GM23338 (cell line): ENCODE measurements around the gene SELENOH. TPM values are rescaled to one million over a fixed set of nuclear protein-coding genes. Genes with fewer than 3 reads are reported as not detected.

Experiments used
- ATAC-seq: fragments of 200-7000 bp; cut with Tn5 transposase; 3 replicates; pipeline ENCODE4 v1.9.1; 2020
- DNase-seq: peaks from one replicate; pipeline ENCODE4 v3.0.0-alpha.2; 2015; ENCODE audit warnings: low spot score
- H2AFZ ChIP-seq: fragments of 200-600 bp; sonication (generic); 2 replicates; pipeline ENCODE4 v1.8.0; 2016; ENCODE audit warnings: antibody characterized with exemption, mild to moderate bottlenecking, moderate library complexity
- H3F3A ChIP-seq: fragments of 200-600 bp; sonication (generic); replicated peaks from 2 replicates; pipeline ENCODE4 v1.8.0; 2017; ENCODE audit warnings: antibody characterized with exemption, mixed run types, low read depth
- H3K27ac ChIP-seq: fragments of 200-600 bp; sonication (generic); 2 replicates; pipeline ENCODE4 v1.6.1; 2016; ENCODE audit warnings: low read depth
- H3K27me3 ChIP-seq: fragments of 200-600 bp; sonication (generic); 2 replicates; pipeline ENCODE4 v1.8.0; 2016; ENCODE audit warnings: mild to moderate bottlenecking, mixed run types, moderate library complexity; ENCODE audit not compliant: insufficient read depth
- H3K36me3 ChIP-seq: fragments of 200-600 bp; sonication (generic); 2 replicates; pipeline ENCODE4 v1.8.0; 2016; ENCODE audit warnings: mild to moderate bottlenecking; ENCODE audit not compliant: insufficient read depth
- H3K4me1 ChIP-seq: fragments of 200-600 bp; sonication (generic); 2 replicates; pipeline ENCODE4 v1.8.0; 2016; ENCODE audit warnings: mild to moderate bottlenecking, moderate library complexity; ENCODE audit not compliant: insufficient read depth
- H3K4me2 ChIP-seq: fragments of 200-600 bp; sonication (generic); 2 replicates; pipeline ENCODE4 v1.7.1; 2017; ENCODE audit warnings: mixed run types
- H3K4me3 ChIP-seq: fragments of 200-600 bp; sonication (generic); 2 replicates; pipeline ENCODE4 v1.6.1; 2016; ENCODE audit warnings: mixed run types
- H3K79me2 ChIP-seq: fragments of 200-600 bp; sonication (generic); replicated peaks from 2 replicates; pipeline ENCODE4 v1.8.0; 2017; ENCODE audit warnings: mild to moderate bottlenecking; ENCODE audit not compliant: insufficient read depth
- H3K9me2 ChIP-seq: fragments of 200-600 bp; sonication (generic); 2 replicates; pipeline ENCODE4 v1.8.0; 2017; ENCODE audit not compliant: insufficient read depth
- H4K20me1 ChIP-seq: fragments of 200-600 bp; sonication (generic); replicated peaks from 2 replicates; pipeline ENCODE4 v1.8.0; 2017; ENCODE audit warnings: mild to moderate bottlenecking; ENCODE audit not compliant: insufficient read depth
- H3K27ac Mint-ChIP-seq: 2 replicates; pipeline ENCODE4 v1.8.0; 2020; ENCODE audit warnings: inconsistent platforms, mild to moderate bottlenecking, moderate library complexity, mixed read lengths
- H3K27me3 Mint-ChIP-seq: 3 replicates; pipeline ENCODE4 v1.8.0; 2022; ENCODE audit warnings: low read depth, mild to moderate bottlenecking, moderate library complexity, mixed read lengths, inconsistent platforms; ENCODE audit not compliant: insufficient read depth, poor library complexity
- H3K36me3 Mint-ChIP-seq: 3 replicates; pipeline ENCODE4 v1.8.0; 2021; ENCODE audit warnings: low read depth, mild to moderate bottlenecking, inconsistent platforms, moderate library complexity, mixed read lengths
- H3K4me1 Mint-ChIP-seq: 3 replicates; pipeline ENCODE4 v1.8.0; 2020; ENCODE audit warnings: mild to moderate bottlenecking, inconsistent platforms, mixed read lengths
- H3K4me3 Mint-ChIP-seq: 3 replicates; pipeline ENCODE4 v1.8.0; 2021; ENCODE audit warnings: moderate library complexity, mild to moderate bottlenecking, inconsistent platforms, mixed read lengths
- H3K9me3 Mint-ChIP-seq: 3 replicates; pipeline ENCODE4 v1.8.0; 2020; ENCODE audit warnings: moderate library complexity, mild to moderate bottlenecking, inconsistent platforms, mixed read lengths
- CREB1 ChIP-seq: fragments of 250-450 bp; sonication (Bioruptor Pico); IDR thresholded peaks from 2 replicates; pipeline ENCODE4 v1.5.0; 2020; ENCODE audit warnings: low read depth, mild to moderate bottlenecking, moderate library complexity
- JUNB ChIP-seq: IDR thresholded peaks from one replicate; pipeline ENCODE4 v1.6.1; 2016; ENCODE audit warnings: antibody characterized with exemption; ENCODE audit not compliant: unreplicated experiment
- NANOG ChIP-seq: IDR thresholded peaks from 2 replicates; pipeline ENCODE4 v1.6.1; 2016; ENCODE audit warnings: antibody characterized with exemption, borderline replicate concordance
- POLR2AphosphoS5 ChIP-seq: IDR thresholded peaks from 2 replicates; pipeline ENCODE4 v1.6.1; 2016; ENCODE audit warnings: antibody characterized with exemption, low read depth
- STAT1 ChIP-seq: IDR thresholded peaks from one replicate; pipeline ENCODE4 v1.6.1; 2016; ENCODE audit warnings: antibody characterized with exemption; ENCODE audit not compliant: unreplicated experiment
- ZNF114 ChIP-seq: fragments of 250-450 bp; sonication (Bioruptor Pico); IDR thresholded peaks from 2 replicates; pipeline ENCODE4 v1.5.0; 2020; ENCODE audit warnings: mild to moderate bottlenecking, moderate library complexity
- ZNF331 ChIP-seq: fragments of 250-450 bp; sonication (Bioruptor Pico); IDR thresholded peaks from 2 replicates; pipeline ENCODE4 v1.5.0; 2020; ENCODE audit warnings: low read depth, mild to moderate bottlenecking, moderate library complexity
- polyA plus RNA-seq: library from polyadenylated mRNA; unstranded; fragments of >200 nt; fragmentation: Nextera tagmentation; extraction: Ambion mirVana; gene quantifications from 2 replicates; pipeline ENCODE4 v1.2.1, GENCODE V29; 2016
- total RNA-seq: library from RNA; depleted of rRNA; stranded (reverse); fragments of >200 nt; shearing (Covaris generic); gene quantifications from 2 replicates; pipeline ENCODE4 v1.2.3, GENCODE V29; 2014
- TF ChIP-seq, protein P1 (sequence below): fragments of 250-450 bp; sonication (Bioruptor Pico); IDR thresholded peaks from 2 replicates; pipeline ENCODE4 v1.5.0; 2020; ENCODE audit warnings: mild to moderate bottlenecking, moderate library complexity

The SELENOH gene
- total and polyA plus RNA-seq, 2 experiments from 2014 or later = 282 to 379 TPM

DNA sequence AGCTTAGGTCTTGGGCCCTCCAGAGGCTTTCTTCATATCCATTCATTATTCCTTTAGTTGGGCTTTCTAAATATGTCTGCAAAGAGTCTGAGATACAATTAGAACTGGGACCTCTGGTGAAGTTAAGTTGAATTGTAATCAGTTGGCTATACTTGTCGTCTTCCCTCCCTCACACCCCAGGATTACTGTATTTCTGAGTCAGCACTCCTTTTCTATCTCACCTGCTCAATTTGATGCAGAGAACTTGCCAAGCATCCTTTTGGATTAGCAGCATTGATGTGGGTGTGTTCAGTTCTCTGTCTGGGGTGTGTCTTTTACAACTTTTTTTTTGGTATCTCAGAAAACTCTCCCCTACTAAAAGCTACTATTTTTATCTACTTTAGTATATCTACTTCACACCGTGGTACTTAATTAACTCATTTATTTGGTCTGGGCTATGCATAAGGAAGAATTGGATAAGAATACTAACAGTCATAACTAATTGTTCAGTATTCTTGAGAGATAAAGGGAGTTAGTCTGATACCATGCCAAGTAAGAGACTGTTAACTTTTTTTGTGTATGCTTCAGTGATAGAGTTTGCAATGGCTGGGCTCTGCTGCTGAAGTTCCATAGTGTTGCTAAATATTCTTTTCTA is 35.4 kb downstream of the SELENOH start:
- H3K36me3 Mint-ChIP-seq = peaks cover under 1% of the 10 kb centered on the region; the same call in 1 of the 3 replicates
- peak overlapping the region; percentile 11; the same call in 1 of the 3 replicates for H3K4me3 Mint-ChIP-seq
- peaks cover 51% of the 10 kb centered on the region for H3K4me1 ChIP-seq
- H3K27ac Mint-ChIP-seq = peak overlapping the region; percentile 99
- H3K27ac ChIP-seq = peak overlapping the region; percentile 98
- H2AFZ ChIP-seq = no peak overlapping the region
- H3K9me3 Mint-ChIP-seq = no peaks in the 10 kb centered on the region
- peaks cover 89% of the 10 kb centered on the region for H3K79me2 ChIP-seq
- H3K4me3 ChIP-seq = no peak overlapping the region
- H4K20me1 ChIP-seq = peaks cover 7% of the 10 kb centered on the region
- ATAC-seq (no peak), DNase-seq (no peak)
- no peaks in the 10 kb centered on the region for H3K27me3 ChIP-seq
- H3K9me2 ChIP-seq = no peaks in the 10 kb centered on the region
- H3K4me2 ChIP-seq = peak overlapping the region; percentile 64
- no peaks in the 10 kb centered on the region for H3K36me3 ChIP-seq
- TF ChIP-seq ZNF114 (CRISPR knock-in tag) (no peak), ZNF331 (no peak), CREB1 (CRISPR knock-in tag) (no peak), JUNB (no peak), NANOG (no peak)
- TF ChIP-seq, protein P1, sequence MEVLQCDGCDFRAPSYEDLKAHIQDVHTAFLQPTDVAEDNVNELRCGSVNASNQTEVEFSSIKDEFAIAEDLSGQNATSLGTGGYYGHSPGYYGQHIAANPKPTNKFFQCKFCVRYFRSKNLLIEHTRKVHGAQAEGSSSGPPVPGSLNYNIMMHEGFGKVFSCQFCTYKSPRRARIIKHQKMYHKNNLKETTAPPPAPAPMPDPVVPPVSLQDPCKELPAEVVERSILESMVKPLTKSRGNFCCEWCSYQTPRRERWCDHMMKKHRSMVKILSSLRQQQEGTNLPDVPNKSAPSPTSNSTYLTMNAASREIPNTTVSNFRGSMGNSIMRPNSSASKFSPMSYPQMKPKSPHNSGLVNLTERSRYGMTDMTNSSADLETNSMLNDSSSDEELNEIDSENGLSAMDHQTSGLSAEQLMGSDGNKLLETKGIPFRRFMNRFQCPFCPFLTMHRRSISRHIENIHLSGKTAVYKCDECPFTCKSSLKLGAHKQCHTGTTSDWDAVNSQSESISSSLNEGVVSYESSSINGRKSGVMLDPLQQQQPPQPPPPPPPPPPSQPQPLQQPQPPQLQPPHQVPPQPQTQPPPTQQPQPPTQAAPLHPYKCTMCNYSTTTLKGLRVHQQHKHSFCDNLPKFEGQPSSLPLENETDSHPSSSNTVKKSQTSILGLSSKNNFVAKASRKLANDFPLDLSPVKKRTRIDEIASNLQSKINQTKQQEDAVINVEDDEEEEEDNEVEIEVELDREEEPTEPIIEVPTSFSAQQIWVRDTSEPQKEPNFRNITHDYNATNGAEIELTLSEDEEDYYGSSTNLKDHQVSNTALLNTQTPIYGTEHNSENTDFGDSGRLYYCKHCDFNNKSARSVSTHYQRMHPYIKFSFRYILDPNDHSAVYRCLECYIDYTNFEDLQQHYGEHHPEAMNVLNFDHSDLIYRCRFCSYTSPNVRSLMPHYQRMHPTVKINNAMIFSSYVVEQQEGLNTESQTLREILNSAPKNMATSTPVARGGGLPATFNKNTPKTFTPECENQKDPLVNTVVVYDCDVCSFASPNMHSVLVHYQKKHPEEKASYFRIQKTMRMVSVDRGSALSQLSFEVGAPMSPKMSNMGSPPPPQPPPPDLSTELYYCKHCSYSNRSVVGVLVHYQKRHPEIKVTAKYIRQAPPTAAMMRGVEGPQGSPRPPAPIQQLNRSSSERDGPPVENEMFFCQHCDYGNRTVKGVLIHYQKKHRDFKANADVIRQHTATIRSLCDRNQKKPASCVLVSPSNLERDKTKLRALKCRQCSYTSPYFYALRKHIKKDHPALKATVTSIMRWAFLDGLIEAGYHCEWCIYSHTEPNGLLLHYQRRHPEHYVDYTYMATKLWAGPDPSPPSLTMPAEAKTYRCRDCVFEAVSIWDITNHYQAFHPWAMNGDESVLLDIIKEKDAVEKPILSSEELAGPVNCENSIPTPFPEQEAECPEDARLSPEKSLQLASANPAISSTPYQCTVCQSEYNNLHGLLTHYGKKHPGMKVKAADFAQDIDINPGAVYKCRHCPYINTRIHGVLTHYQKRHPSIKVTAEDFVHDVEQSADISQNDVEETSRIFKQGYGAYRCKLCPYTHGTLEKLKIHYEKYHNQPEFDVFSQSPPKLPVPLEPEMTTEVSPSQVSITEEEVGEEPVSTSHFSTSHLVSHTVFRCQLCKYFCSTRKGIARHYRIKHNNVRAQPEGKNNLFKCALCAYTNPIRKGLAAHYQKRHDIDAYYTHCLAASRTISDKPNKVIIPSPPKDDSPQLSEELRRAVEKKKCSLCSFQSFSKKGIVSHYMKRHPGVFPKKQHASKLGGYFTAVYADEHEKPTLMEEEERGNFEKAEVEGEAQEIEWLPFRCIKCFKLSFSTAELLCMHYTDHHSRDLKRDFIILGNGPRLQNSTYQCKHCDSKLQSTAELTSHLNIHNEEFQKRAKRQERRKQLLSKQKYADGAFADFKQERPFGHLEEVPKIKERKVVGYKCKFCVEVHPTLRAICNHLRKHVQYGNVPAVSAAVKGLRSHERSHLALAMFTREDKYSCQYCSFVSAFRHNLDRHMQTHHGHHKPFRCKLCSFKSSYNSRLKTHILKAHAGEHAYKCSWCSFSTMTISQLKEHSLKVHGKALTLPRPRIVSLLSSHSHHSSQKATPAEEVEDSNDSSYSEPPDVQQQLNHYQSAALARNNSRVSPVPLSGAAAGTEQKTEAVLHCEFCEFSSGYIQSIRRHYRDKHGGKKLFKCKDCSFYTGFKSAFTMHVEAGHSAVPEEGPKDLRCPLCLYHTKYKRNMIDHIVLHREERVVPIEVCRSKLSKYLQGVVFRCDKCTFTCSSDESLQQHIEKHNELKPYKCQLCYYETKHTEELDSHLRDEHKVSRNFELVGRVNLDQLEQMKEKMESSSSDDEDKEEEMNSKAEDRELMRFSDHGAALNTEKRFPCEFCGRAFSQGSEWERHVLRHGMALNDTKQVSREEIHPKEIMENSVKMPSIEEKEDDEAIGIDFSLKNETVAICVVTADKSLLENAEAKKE (CRISPR knock-in tag) = no peak
- H3F3A ChIP-seq = no peaks in the 10 kb centered on the region; the same call in 1 of the 2 replicates
- H3K27me3 Mint-ChIP-seq = peaks cover 10% of the 10 kb centered on the region
- H3K4me1 Mint-ChIP-seq = peaks cover 83% of the 10 kb centered on the region

DNA sequence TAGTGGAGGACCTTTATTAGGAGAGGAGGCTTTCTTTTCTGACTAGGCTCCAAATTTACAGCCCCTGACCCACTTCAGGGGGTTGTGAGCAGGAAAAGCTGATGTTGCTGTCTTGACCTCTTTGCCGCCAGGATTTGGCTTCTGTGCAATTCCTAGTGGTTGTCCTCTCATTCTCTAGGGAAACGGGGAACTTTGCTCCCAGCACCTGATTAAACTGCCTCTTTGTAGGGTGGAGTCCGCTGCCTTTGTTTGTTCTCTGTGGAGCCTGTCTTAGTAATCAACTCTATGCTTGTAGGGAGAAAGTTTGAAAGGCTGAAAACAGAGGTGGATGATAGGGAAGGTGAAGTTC is 36.7 kb downstream of the SELENOH start:
- Histone ChIP-seq H3K4me1 (peaks cover 59% of the 10 kb centered on the region), H3K27ac (peak overlapping the region; percentile 98), H3K79me2 (peaks cover 89% of the 10 kb centered on the region), H4K20me1 (no peaks in the 10 kb centered on the region; the same call in none of the 2 replicates), H2AFZ (no peak overlapping the region), H3K4me3 (peak overlapping the region; percentile 24), H3F3A (no peaks in the 10 kb centered on the region; the same call in 1 of the 2 replicates), H3K27me3 (no peaks in the 10 kb centered on the region), H3K9me2 (no peaks in the 10 kb centered on the region), H3K4me2 (peak overlapping the region; percentile 64), H3K36me3 (no peaks in the 10 kb centered on the region)
- ATAC-seq = peak; percentile 3
- peak overlapping the region; percentile 50 for H3K4me3 Mint-ChIP-seq
- peaks cover 7% of the 10 kb centered on the region for H3K27me3 Mint-ChIP-seq
- peaks cover 2% of the 10 kb centered on the region; the same call in 1 of the 3 replicates for H3K36me3 Mint-ChIP-seq
- TF ChIP-seq POLR2AphosphoS5 (no peak), NANOG (no peak), STAT1 (no peak), CREB1 (CRISPR knock-in tag) (no peak), JUNB (no peak), ZNF114 (CRISPR knock-in tag) (no peak)
- no peaks in the 10 kb centered on the region for H3K9me3 Mint-ChIP-seq
- peaks cover 86% of the 10 kb centered on the region for H3K4me1 Mint-ChIP-seq
- H3K27ac Mint-ChIP-seq = peak overlapping the region; percentile 99
- DNase-seq = peak; percentile 55
